ENCODE data around the gene OPA3.

OPA3 gene

DNA sequence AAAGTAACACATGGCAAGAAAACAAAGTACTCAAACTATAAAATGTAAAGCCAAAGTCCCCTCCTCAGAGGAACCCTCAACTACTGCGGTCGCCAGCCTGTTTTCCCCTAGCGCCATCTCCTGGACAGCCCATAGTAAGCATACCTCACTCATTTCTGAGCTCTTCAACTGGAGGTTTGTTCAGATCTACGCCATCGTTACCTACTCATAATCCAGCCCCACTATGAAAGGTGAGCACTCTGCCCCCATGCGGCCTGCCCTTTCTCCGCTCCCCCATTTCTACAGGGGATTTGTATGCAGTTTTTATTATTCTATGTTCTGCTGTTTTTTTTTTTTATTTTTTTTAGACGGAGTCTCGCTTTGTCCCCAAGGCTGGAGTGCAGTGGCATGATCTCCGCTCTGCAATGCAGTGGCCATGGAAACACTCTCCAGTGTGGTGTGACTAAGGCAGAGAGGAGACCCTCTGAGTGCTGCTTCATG is 26.2 kb downstream of the OPA3 start:
- Histone ChIP-seq H3K4me3 (replicated peaks; ENCODE audit: low read depth, low read length) (no peak overlapping the region), H3K27me3 (replicated peaks; ENCODE audit: control insufficient read depth, insufficient read depth, low read length) (no peaks in the 10 kb centered on the region), H3K36me3 (ENCODE audit: control insufficient read depth, insufficient read depth, low read length) (peaks cover 5% of the 10 kb centered on the region)
- TF ChIP-seq, protein P1, sequence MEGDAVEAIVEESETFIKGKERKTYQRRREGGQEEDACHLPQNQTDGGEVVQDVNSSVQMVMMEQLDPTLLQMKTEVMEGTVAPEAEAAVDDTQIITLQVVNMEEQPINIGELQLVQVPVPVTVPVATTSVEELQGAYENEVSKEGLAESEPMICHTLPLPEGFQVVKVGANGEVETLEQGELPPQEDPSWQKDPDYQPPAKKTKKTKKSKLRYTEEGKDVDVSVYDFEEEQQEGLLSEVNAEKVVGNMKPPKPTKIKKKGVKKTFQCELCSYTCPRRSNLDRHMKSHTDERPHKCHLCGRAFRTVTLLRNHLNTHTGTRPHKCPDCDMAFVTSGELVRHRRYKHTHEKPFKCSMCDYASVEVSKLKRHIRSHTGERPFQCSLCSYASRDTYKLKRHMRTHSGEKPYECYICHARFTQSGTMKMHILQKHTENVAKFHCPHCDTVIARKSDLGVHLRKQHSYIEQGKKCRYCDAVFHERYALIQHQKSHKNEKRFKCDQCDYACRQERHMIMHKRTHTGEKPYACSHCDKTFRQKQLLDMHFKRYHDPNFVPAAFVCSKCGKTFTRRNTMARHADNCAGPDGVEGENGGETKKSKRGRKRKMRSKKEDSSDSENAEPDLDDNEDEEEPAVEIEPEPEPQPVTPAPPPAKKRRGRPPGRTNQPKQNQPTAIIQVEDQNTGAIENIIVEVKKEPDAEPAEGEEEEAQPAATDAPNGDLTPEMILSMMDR (IDR thresholded peaks at IDR 0.05; ENCODE audit: insufficient read depth, low read length, poor library complexity, severe bottlenecking): peak; percentile 72
- peak; percentile 39 for DNase-seq (ENCODE audit: extremely low read depth, insufficient read length)

DNA sequence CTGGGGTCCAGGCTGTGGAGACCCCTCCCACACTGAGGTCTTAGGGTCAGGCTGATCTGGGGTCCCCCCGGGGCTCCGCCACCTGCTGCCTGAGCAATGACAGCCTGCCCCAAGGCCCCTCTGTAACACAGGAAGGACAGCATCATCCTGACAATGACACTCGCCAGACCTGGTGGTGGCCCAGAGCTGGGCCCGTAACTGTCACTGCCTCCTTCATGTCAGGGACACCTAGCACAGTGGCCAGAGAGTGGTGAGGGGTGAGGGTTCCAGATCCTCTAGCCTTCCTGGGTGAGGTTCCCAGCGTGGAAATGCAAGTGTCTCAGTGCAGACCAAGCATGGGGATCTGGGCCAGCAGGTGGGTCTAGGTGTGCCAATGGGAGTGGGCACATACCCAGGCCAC is 27.8 kb downstream of the OPA3 start:
- TF ChIP-seq, protein P1 (IDR thresholded peaks at IDR 0.05; ENCODE audit: insufficient read depth, low read length, poor library complexity, severe bottlenecking): no peak
- Histone ChIP-seq H3K27me3 (replicated peaks; ENCODE audit: control insufficient read depth, insufficient read depth, low read length) (no peaks in the 10 kb centered on the region), H3K4me3 (replicated peaks; ENCODE audit: low read depth, low read length) (no peak overlapping the region), H3K36me3 (ENCODE audit: control insufficient read depth, insufficient read depth, low read length) (peaks cover 10% of the 10 kb centered on the region)
- DNase-seq (ENCODE audit: extremely low read depth, insufficient read length): no peak

DNA sequence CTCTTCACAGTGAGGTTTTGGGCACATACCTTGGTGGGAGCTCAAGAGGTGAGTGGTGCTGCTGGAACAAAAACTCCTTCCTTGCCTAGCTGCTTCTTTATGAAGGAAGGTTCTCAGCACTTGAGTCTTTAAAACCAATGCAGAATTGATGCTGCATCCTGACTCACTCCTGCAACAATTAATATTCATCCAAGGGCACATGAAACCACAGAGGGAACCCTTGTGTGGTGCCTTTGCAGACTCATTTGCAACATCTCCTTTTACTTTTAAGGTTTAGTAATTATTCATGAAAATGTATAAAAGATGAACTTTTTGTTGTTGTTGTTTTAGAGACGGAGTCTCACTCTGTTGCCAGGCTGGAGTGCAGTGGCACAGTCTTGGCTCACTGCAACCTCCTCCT is 30.1 kb downstream of the OPA3 start:
- Histone ChIP-seq H3K4me3 (replicated peaks; ENCODE audit: low read depth, low read length) (no peak overlapping the region), H3K27me3 (replicated peaks; ENCODE audit: control insufficient read depth, insufficient read depth, low read length) (no peaks in the 10 kb centered on the region), H3K36me3 (ENCODE audit: control insufficient read depth, insufficient read depth, low read length) (peaks cover 10% of the 10 kb centered on the region)
- no peak for DNase-seq (ENCODE audit: extremely low read depth, insufficient read length)
- TF ChIP-seq, protein P1 (IDR thresholded peaks at IDR 0.05; ENCODE audit: insufficient read depth, low read length, poor library complexity, severe bottlenecking): no peak

DNA sequence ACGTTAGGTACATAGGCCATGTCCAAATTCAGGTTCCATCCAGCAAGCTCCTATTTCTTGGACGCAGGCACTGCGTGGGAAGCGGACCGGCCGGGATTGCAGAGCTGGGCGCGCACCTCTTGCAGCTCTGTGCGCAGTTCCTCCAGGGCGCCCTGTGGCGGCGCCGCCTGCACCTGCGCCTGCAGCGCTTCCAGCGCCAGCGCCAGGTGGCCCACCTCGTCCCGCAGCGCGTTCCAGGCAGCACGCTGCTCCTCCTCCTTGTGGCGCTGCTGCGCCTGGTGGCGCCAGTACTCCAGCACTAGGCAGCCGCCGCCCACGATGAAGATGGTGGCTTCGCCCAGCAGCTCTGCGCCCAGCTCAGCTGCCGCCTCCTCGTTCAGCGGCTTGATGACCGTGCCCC is 31.1 kb downstream of the OPA3 start:
- no peak for DNase-seq (ENCODE audit: extremely low read depth, insufficient read length)
- peaks cover 10% of the 10 kb centered on the region for H3K36me3 ChIP-seq (ENCODE audit: control insufficient read depth, insufficient read depth, low read length)
- TF ChIP-seq, protein P1 (IDR thresholded peaks at IDR 0.05; ENCODE audit: insufficient read depth, low read length, poor library complexity, severe bottlenecking): no peak
- H3K4me3 ChIP-seq (replicated peaks; ENCODE audit: low read depth, low read length): no peak overlapping the region
- H3K27me3 ChIP-seq (replicated peaks; ENCODE audit: control insufficient read depth, insufficient read depth, low read length): no peaks in the 10 kb centered on the region

DNA sequence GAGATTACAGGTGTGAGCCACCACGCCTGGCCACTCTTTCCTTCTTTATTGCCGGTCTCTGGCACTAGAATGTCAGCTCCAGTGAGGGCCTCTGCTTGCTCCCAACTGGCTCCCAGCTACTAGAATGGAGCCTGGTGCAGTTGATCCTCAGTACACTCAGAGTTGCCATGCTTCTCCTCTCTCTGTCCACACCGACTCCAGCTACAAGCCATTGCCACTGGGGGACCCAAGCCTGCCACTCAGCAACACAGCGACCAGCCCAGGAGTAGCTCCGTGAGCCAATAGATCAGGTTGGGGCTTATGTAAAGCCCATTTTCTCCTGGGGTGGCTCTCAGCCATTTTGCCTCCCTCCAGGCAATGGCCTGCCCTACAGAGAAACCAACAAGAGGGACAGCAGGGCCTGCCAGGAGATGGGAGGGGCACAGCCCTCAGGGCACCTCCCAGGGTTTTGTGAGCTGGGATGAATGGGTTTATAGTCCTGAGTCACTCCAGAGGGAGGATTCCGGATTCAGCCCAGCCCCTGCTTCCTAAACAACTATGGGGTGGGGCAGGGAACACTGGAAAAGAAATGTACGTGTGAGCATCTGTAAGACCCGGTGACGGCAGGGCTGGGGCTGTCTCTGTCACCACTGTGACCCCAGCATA is 36.5 kb downstream of the OPA3 start:
- DNase-seq (ENCODE audit: extremely low read depth, insufficient read length): no peak
- H3K4me3 ChIP-seq (replicated peaks; ENCODE audit: low read depth, low read length): no peak overlapping the region
- TF ChIP-seq, protein P1 (IDR thresholded peaks at IDR 0.05; ENCODE audit: insufficient read depth, low read length, poor library complexity, severe bottlenecking): no peak
- peaks cover 2% of the 10 kb centered on the region; the same call in 1 of the 2 replicates for H3K36me3 ChIP-seq (ENCODE audit: control insufficient read depth, insufficient read depth, low read length)
- no peaks in the 10 kb centered on the region for H3K27me3 ChIP-seq (replicated peaks; ENCODE audit: control insufficient read depth, insufficient read depth, low read length)
